GM12878 (cell line): Measurements from ENCODE around the gene MAN1A1.

ENCODE experiments used
- CREB1 ChIP-seq: IDR thresholded peaks from 2 replicates; pipeline ENCODE4 v1.6.1; 2012; ENCODE audit warnings: low read depth, mild to moderate bottlenecking, inconsistent platforms
- CTCF ChIP-seq, 3 experiments: IDR thresholded peaks in 2 of 3; conservative IDR thresholded peaks in 1 of 3; 2 replicates each; pipeline ENCODE4 v1.5.1; 2011; ENCODE audit warnings: low read depth in 3 of 3, low read length in 3 of 3, mild to moderate bottlenecking in 3 of 3, control low read depth in 2 of 3, moderate library complexity in 2 of 3, inconsistent platforms in 1 of 3, mixed read lengths in 1 of 3; ENCODE audit not compliant: control insufficient read depth in 2 of 3, insufficient read depth in 1 of 3; ENCODE audit errors: extremely low read depth in 1 of 3
- GABPA ChIP-seq: IDR thresholded peaks from 2 replicates; pipeline ENCODE4 v1.6.1; 2014; ENCODE audit warnings: antibody characterized with exemption, low read depth, mild to moderate bottlenecking, inconsistent platforms
- JUNB ChIP-seq: IDR thresholded peaks from 2 replicates; pipeline ENCODE4 v1.6.1; 2016; ENCODE audit warnings: antibody characterized with exemption, mild to moderate bottlenecking
- POLR2A ChIP-seq: IDR thresholded peaks from 2 replicates; pipeline ENCODE4 v1.6.1; 2011; ENCODE audit warnings: low read depth, mild to moderate bottlenecking, low read length
- SIN3A ChIP-seq: IDR thresholded peaks from 2 replicates; pipeline ENCODE4 v1.6.1; 2012; ENCODE audit warnings: low read depth, low read length, improper control_type of control experiment
- STAT1 ChIP-seq: fragments of 450-650 bp; conservative IDR thresholded peaks from 2 replicates; pipeline ENCODE4 v1.6.1; 2014; ENCODE audit warnings: antibody characterized with exemption, mild to moderate bottlenecking
- YY1 ChIP-seq: IDR thresholded peaks from 2 replicates; pipeline ENCODE4 v1.6.1; 2011; ENCODE audit warnings: low read depth, mild to moderate bottlenecking, low read length
- TF ChIP-seq, protein P1 (sequence below): fragments of 450-650 bp; formaldehyde crosslinking; IDR thresholded peaks from 2 replicates; pipeline ENCODE4 v1.4.0; 2022; ENCODE audit warnings: mild to moderate bottlenecking, moderate library complexity

GRCh38 chr6:119310486-119311036, 39.0 kb downstream of the MAN1A1 start:
- TF ChIP-seq, protein P1, sequence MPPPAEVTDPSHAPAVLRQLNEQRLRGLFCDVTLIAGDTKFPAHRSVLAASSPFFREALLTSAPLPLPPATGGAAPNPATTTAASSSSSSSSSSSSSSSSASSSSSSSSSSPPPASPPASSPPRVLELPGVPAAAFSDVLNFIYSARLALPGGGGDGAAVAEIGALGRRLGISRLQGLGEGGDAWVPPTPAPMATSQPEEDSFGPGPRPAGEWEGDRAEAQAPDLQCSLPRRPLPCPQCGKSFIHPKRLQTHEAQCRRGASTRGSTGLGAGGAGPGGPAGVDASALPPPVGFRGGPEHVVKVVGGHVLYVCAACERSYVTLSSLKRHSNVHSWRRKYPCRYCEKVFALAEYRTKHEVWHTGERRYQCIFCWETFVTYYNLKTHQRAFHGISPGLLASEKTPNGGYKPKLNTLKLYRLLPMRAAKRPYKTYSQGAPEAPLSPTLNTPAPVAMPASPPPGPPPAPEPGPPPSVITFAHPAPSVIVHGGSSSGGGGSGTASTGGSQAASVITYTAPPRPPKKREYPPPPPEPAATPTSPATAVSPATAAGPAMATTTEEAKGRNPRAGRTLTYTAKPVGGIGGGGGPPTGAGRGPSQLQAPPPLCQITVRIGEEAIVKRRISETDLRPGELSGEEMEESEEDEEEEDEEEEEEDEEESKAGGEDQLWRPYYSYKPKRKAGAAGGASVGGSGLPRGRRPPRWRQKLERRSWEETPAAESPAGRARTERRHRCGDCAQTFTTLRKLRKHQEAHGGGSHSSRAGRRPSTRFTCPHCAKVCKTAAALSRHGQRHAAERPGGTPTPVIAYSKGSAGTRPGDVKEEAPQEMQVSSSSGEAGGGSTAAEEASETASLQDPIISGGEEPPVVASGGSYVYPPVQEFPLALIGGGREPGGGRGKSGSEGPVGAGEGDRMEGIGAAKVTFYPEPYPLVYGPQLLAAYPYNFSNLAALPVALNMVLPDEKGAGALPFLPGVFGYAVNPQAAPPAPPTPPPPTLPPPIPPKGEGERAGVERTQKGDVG (CRISPR knock-in tag): no peak
- TF ChIP-seq YY1: no peak
- no peak for TF ChIP-seq SIN3A
- TF ChIP-seq STAT1: no peak
- TF ChIP-seq JUNB: no peak
- TF ChIP-seq GABPA: no peak
- TF ChIP-seq POLR2A: no peak
- no peak for TF ChIP-seq CREB1
- TF ChIP-seq CTCF (IDR thresholded peaks at IDR 0.05 in 2 of 3, conservative IDR thresholded peaks at IDR 0.05 in 1 of 3; ENCODE audit: control insufficient read depth in 2 of 3, extremely low read depth in 1 of 3, insufficient read depth in 1 of 3, low read depth in 3 of 3, low read length in 3 of 3): no peak
